ENCODE data around the gene EIF5A2. TPM values are rescaled to one million over a fixed set of nuclear protein-coding genes. Genes with fewer than 3 reads are reported as not detected.
"Not testable (repeated sequence)": the region's sequence is repeated elsewhere in the genome, so short reads cannot be mapped to it uniquely, and the experiment has no call there.

Gene EIF5A2
- total and polyA plus RNA-seq, 2 donors (not counting 1 experiment from before 2014, with no cell fraction given): 1.7 to 4.1 TPM

- POLR2A ChIA-PET: no interaction called here
- TF ChIP-seq CTCF (IDR thresholded peaks at IDR 0.05): no peak
- TF ChIP-seq EZH2 (IDR thresholded peaks at IDR 0.05; ENCODE audit: borderline replicate concordance, insufficient read depth, low read depth, low read length, poor library complexity, severe bottlenecking): no peak
- H3K9me3 Mint-ChIP-seq (ENCODE audit: insufficient read depth): peaks cover 5% of the 10 kb centered on the region
- H3K9me3 ChIP-seq (ENCODE audit: control extremely low read depth in 1 of 3, control insufficient read depth in 2 of 3, insufficient read depth in 1 of 3, low read length in 2 of 3): peaks cover 0 to 3% (median 1%) of the 10 kb centered on the region in 3 donors
- CTCF ChIA-PET: interaction anchor here (0.8 kb wide), 1 partner anchor 12 kb away, joined by 3 read pairs; no protein-coding TSS in a partner anchor
- H3K27ac Mint-ChIP-seq: no peak overlapping the region
- H3K4me2 ChIP-seq (replicated peaks; ENCODE audit: low read depth, low read length, poor library complexity, severe bottlenecking): no peak overlapping the region
- H3K4me3 ChIP-seq (ENCODE audit: control extremely low read depth in 1 of 5, extremely low read depth in 1 of 5, insufficient read depth in 1 of 5, low read depth in 2 of 5, low read length in 4 of 5): no peak overlapping the region
- intact Hi-C loops (cut with micrococcal nuclease): no loop called here
- no peak overlapping the region for H2AFZ ChIP-seq (ENCODE audit: insufficient read depth, low read depth, low read length, poor library complexity, severe bottlenecking)
- H3K36me3 ChIP-seq (replicated peaks in 1 of 2; ENCODE audit: control extremely low read depth in 1 of 2, control insufficient read depth in 1 of 2, extremely low read depth in 1 of 2, insufficient read depth in 2 of 2, low read length in 1 of 2): no peaks in the 10 kb centered on the region
- H3K27me3 ChIP-seq (replicated peaks in 1 of 4; ENCODE audit: control extremely low read depth in 1 of 4, control insufficient read depth in 3 of 4, insufficient read depth in 4 of 4, low read length in 3 of 4): no peaks in the 10 kb centered on the region
- H3K4me3 Mint-ChIP-seq: no peak overlapping the region
- no peaks in the 10 kb centered on the region for H4K20me1 ChIP-seq (ENCODE audit: control insufficient read depth, insufficient read depth, low read length, poor library complexity, severe bottlenecking)
- no peak overlapping the region for H3K27ac ChIP-seq (ENCODE audit: low read length in 2 of 2)
- H3K79me2 ChIP-seq (ENCODE audit: control insufficient read depth, insufficient read depth, low read length): no peaks in the 10 kb centered on the region
- DNase-seq: no peak
- WGBS (ENCODE audit: insufficient coverage): 100% methylated on average over 1 of the region's 2 CpGs
- H3K9ac ChIP-seq (ENCODE audit: low read length): no peak overlapping the region
- no peaks in the 10 kb centered on the region for H3K27me3 Mint-ChIP-seq
- H3K4me1 ChIP-seq (ENCODE audit: control insufficient read depth in 2 of 2, insufficient read depth in 2 of 2, low read length in 2 of 2): no peaks in the 10 kb centered on the region
- H3K4me1 Mint-ChIP-seq: no peaks in the 10 kb centered on the region
- no peak for ATAC-seq (ENCODE audit: low read depth)
Measured at GRCh38 chr3:170897978-170898377, 10.5 kb downstream of the EIF5A2 start.

GRCh38 chr3:170897199-170897598 lies 11.2 kb downstream of the EIF5A2 start:
- H3K27ac ChIP-seq (ENCODE audit: low read length in 2 of 2); H3K4me1 Mint-ChIP-seq; H3K9me3 Mint-ChIP-seq (ENCODE audit: insufficient read depth); intact Hi-C loops (cut with micrococcal nuclease); H3K4me3 Mint-ChIP-seq; H4K20me1 ChIP-seq (ENCODE audit: control insufficient read depth, insufficient read depth, low read length, poor library complexity, severe bottlenecking); DNase-seq; POLR2A ChIA-PET; H3K27me3 ChIP-seq (replicated peaks in 1 of 4; ENCODE audit: control extremely low read depth in 1 of 4, control insufficient read depth in 3 of 4, insufficient read depth in 4 of 4, low read length in 3 of 4); H3K79me2 ChIP-seq (ENCODE audit: control insufficient read depth, insufficient read depth, low read length); H3K9me3 ChIP-seq (ENCODE audit: control extremely low read depth in 1 of 3, control insufficient read depth in 2 of 3, insufficient read depth in 1 of 3, low read length in 2 of 3); H3K4me2 ChIP-seq (replicated peaks; ENCODE audit: low read depth, low read length, poor library complexity, severe bottlenecking); H3K27ac Mint-ChIP-seq; H3K9ac ChIP-seq (ENCODE audit: low read length); H3K36me3 ChIP-seq (replicated peaks in 1 of 2; ENCODE audit: control extremely low read depth in 1 of 2, control insufficient read depth in 1 of 2, extremely low read depth in 1 of 2, insufficient read depth in 2 of 2, low read length in 1 of 2); ATAC-seq (ENCODE audit: low read depth); H3K4me1 ChIP-seq (ENCODE audit: control insufficient read depth in 2 of 2, insufficient read depth in 2 of 2, low read length in 2 of 2); H3K4me3 ChIP-seq (ENCODE audit: control extremely low read depth in 1 of 5, extremely low read depth in 1 of 5, insufficient read depth in 1 of 5, low read depth in 2 of 5, low read length in 4 of 5); H2AFZ ChIP-seq (ENCODE audit: insufficient read depth, low read depth, low read length, poor library complexity, severe bottlenecking); H3K27me3 Mint-ChIP-seq: not testable (repeated sequence)
- CTCF ChIA-PET: interaction anchor here (0.8 kb wide), 1 partner anchor 13 kb away, joined by 3 read pairs; no protein-coding TSS in a partner anchor
- 91% methylated on average over 1 of the region's 1 CpG for WGBS (ENCODE audit: insufficient coverage)
